Esophagus (tissue), 2 donors: ENCODE data around the gene PDE1C. TPM values are rescaled to one million over a fixed set of nuclear protein-coding genes. Genes with fewer than 3 reads are reported as not detected.

ENCODE experiments used
- H3K27ac ChIP-seq, 2 donors: one replicate each; pipeline ENCODE4 v1.5.1; 2013; ENCODE audit warnings: low read depth in 2 of 2, mild to moderate bottlenecking in 2 of 2, inconsistent platforms in 1 of 2, low read length in 1 of 2, moderate library complexity in 1 of 2
- H3K27me3 ChIP-seq, 2 donors: one replicate each; pipeline ENCODE4 v1.6.1; 2013; ENCODE audit warnings: low read length in 2 of 2, control low read depth in 1 of 2, mild to moderate bottlenecking in 1 of 2; ENCODE audit not compliant: insufficient read depth in 2 of 2, control insufficient read depth in 1 of 2
- H3K36me3 ChIP-seq, 2 donors: one replicate each; pipeline ENCODE4 v1.6.1; 2013; ENCODE audit warnings: low read length in 1 of 2; ENCODE audit not compliant: control insufficient read depth in 2 of 2, insufficient read depth in 2 of 2
- H3K4me1 ChIP-seq, 2 donors: one replicate each; pipeline ENCODE4 v1.6.1; 2013; ENCODE audit warnings: low read length in 1 of 2; ENCODE audit not compliant: control insufficient read depth in 2 of 2, insufficient read depth in 2 of 2
- H3K4me3 ChIP-seq, 2 donors: one replicate each; pipeline ENCODE4 v1.5.1; 2013; ENCODE audit warnings: low read length in 2 of 2, mild to moderate bottlenecking in 2 of 2, low read depth in 1 of 2, moderate library complexity in 1 of 2
- H3K9me3 ChIP-seq, 2 donors: one replicate each; pipeline ENCODE4 v1.6.1; 2013; ENCODE audit warnings: mild to moderate bottlenecking in 2 of 2, low read depth in 1 of 2, low read length in 1 of 2, moderate library complexity in 1 of 2; ENCODE audit not compliant: control insufficient read depth in 2 of 2, insufficient read depth in 1 of 2
- WGBS, 2 donors: extraction: QIAGEN DNeasy Blood & Tissue Kit; methylation state at CpG; one replicate each; pipeline ENCODE4 v1.1.7; 2013; 5-methylcytosine and 5-hydroxymethylcytosine counted together
- polyA plus RNA-seq, 2 donors: library from polyadenylated mRNA; stranded (reverse); fragments of 200-250 nt; gene quantifications; one replicate each; pipeline ENCODE4 v1.2.3, GENCODE V29; 2013
- donor health status: healthy with polysubstance abuse.
- donor health status: Bipolar disorder and iron deficiency.

The PDE1C gene
- polyA plus RNA-seq, 2 donors = 1.9 to 2.2 TPM

- Histone ChIP-seq H3K4me3 (no peak overlapping the region), H3K36me3 (no peaks in the 10 kb centered on the region), H3K4me1 (peaks cover 0 to under 1% of the 10 kb centered on the region in 2 donors), H3K9me3 (no peaks in the 10 kb centered on the region), H3K27ac (no peak overlapping the region), H3K27me3 (no peaks in the 10 kb centered on the region)
- 55 to 59% methylated on average over 5 of the region's 5 CpGs for WGBS, 2 donors
Measured at GRCh38 chr7:31986878-31987518, 83.2 kb downstream of the PDE1C start.

DNA sequence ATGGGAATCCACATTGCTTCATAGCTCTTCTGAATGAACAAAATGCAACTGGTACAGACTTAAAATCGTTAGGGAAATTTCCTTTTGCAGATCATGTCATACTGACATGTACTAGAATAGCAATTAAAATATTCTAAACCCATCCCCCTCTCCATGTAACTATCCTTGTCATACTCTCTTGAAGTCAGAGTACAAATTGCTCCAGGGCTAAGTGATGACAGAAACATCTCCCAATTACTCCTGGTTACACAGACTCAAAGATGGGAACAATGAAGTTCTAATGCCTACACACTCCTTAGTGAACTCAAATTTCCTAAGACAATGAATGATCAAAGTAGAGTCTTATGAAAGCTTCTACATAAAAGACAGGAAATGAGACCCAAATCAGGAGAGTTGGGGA lies 87.2 kb downstream of the PDE1C start:
- H3K27me3 ChIP-seq = no peaks in the 10 kb centered on the region
- no peaks in the 10 kb centered on the region for H3K4me1 ChIP-seq
- WGBS, 2 donors = 68 to 73% methylated on average over 1 of the region's 1 CpG
- H3K4me3 ChIP-seq = no peak overlapping the region
- no peaks in the 10 kb centered on the region for H3K36me3 ChIP-seq
- no peaks in the 10 kb centered on the region for H3K9me3 ChIP-seq
- no peak overlapping the region for H3K27ac ChIP-seq

GRCh38 chr7:31981874-31982390 lies 88.3 kb downstream of the PDE1C start:
- no peak overlapping the region for H3K4me3 ChIP-seq
- no peaks in the 10 kb centered on the region for H3K4me1 ChIP-seq
- H3K36me3 ChIP-seq = no peaks in the 10 kb centered on the region
- no peaks in the 10 kb centered on the region for H3K27me3 ChIP-seq
- no peak overlapping the region for H3K27ac ChIP-seq
- no peaks in the 10 kb centered on the region for H3K9me3 ChIP-seq
- 73 to 77% methylated on average over 6 of the region's 6 CpGs for WGBS, 2 donors

- Histone ChIP-seq H3K27ac (no peak overlapping the region), H3K9me3 (no peaks in the 10 kb centered on the region), H3K36me3 (no peaks in the 10 kb centered on the region), H3K4me1 (no peaks in the 10 kb centered on the region), H3K4me3 (no peak overlapping the region), H3K27me3 (no peaks in the 10 kb centered on the region)
- 93 to 97% methylated on average over 1 of the region's 1 CpG for WGBS, 2 donors
Measured at GRCh38 chr7:31979690-31980330, 90.4 kb downstream of the PDE1C start.

- 85 to 90% methylated on average over 5 of the region's 5 CpGs for WGBS, 2 donors
- Histone ChIP-seq H3K36me3 (no peaks in the 10 kb centered on the region), H3K4me3 (no peak overlapping the region), H3K27me3 (no peaks in the 10 kb centered on the region), H3K4me1 (peaks cover 0 to 2% of the 10 kb centered on the region in 2 donors), H3K27ac (no peak overlapping the region), H3K9me3 (no peaks in the 10 kb centered on the region)
Measured at GRCh38 chr7:31975546-31975945, 94.7 kb downstream of the PDE1C start.

DNA sequence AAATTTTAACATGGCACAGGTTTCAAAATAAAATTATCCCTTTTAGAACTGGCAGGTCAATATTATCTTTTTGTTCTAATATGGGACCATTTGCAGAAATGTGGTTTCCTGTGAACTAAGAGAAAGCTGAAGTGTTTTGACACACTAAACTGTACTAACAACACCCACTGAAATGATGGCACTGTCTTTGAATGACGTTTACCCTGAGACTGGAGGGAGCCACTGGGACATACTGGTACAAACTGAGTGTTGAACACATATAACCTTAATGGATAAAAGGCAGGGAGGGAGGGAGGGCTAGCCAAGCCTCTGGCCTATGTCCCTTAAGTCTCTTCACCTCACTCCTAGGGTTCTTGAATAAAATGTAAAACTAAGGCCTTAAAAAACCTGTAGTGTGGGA lies 95.9 kb downstream of the PDE1C start:
- 64 to 68% methylated on average over 1 of the region's 1 CpG for WGBS, 2 donors
- Histone ChIP-seq H3K36me3 (no peaks in the 10 kb centered on the region), H3K27me3 (no peaks in the 10 kb centered on the region), H3K9me3 (no peaks in the 10 kb centered on the region), H3K27ac (no peak overlapping the region), H3K4me1 (peaks cover 0 to 2% of the 10 kb centered on the region in 2 donors), H3K4me3 (no peak overlapping the region)

DNA sequence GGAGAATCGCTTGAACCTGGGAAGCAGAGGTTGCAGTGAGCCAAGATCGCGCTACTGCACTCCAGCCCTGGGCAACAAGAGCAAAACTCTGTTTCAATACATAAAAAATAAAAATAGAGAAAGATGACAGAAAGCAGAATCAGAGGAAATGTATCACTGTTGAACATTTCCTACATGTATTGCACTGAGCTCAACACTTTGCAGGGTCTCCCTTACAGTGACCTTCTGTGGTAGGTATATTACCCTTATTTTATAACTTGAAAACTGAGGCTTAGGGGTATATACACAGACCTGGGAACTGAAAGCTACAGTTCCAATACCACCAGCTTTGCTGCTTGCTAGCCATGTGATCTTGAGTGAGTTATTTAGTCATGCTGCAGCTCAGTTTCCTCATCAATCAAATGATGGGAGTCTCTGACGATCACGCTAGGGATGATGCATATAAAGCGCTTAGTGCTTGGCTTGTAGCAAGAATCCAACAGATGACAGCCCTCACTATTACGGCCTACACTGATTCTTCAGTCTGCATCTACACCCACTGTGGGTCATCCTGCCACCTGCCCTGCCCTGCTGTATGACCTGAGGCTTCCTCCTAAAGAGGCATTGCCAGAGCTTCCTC lies 99.0 kb downstream of the PDE1C start:
- peaks cover 0 to 2% of the 10 kb centered on the region in 2 donors for H3K4me1 ChIP-seq
- H3K36me3 ChIP-seq = no peaks in the 10 kb centered on the region
- H3K9me3 ChIP-seq = no peaks in the 10 kb centered on the region
- WGBS, 2 donors = 86 to 89% methylated on average over 7 of the region's 7 CpGs
- no peaks in the 10 kb centered on the region for H3K27me3 ChIP-seq
- H3K4me3 ChIP-seq = no peak overlapping the region
- H3K27ac ChIP-seq = no peak overlapping the region

- Histone ChIP-seq H3K4me1 (peaks cover 0 to 2% of the 10 kb centered on the region in 2 donors), H3K27ac (no peak overlapping the region), H3K27me3 (no peaks in the 10 kb centered on the region), H3K4me3 (no peak overlapping the region), H3K36me3 (no peaks in the 10 kb centered on the region), H3K9me3 (no peaks in the 10 kb centered on the region)
Measured at GRCh38 chr7:31970501-31970900, 99.7 kb downstream of the PDE1C start.

GRCh38 chr7:31963569-31964175 lies 106.5 kb downstream of the PDE1C start:
- no peaks in the 10 kb centered on the region for H3K4me1 ChIP-seq

More at GRCh38 chr7:31963569-31964175, 106.5 kb downstream of the PDE1C start:
- 81 to 94% methylated on average over 8 of the region's 8 CpGs for WGBS, 2 donors
- no peak overlapping the region for H3K27ac ChIP-seq
- H3K4me3 ChIP-seq = no peak overlapping the region
- no peaks in the 10 kb centered on the region for H3K36me3 ChIP-seq
- H3K27me3 ChIP-seq = no peaks in the 10 kb centered on the region
- peaks cover 0 to 2% of the 10 kb centered on the region in 2 donors for H3K9me3 ChIP-seq
